GM18517 (cell line): ENCODE data around the gene ZMYND8.

ENCODE experiments used
- ATAC-seq: cut with Tn5 transposase; IDR thresholded peaks from one replicate; pipeline ENCODE4 v1.9.1; 2021; ENCODE audit warnings: mild to moderate bottlenecking, moderate library complexity; ENCODE audit not compliant: unreplicated experiment

The ZMYND8 gene

GRCh38 chr20:47354714-47355488 is 1.6 kb downstream of the ZMYND8 start:
- ATAC-seq = no peak

- ATAC-seq = no peak
Observed at GRCh38 chr20:47354464-47354713, 2.1 kb downstream of the ZMYND8 start.

- ATAC-seq = no peak
Observed at GRCh38 chr20:47353692-47354463, 2.6 kb downstream of the ZMYND8 start.

GRCh38 chr20:47353239-47353691 is 3.2 kb downstream of the ZMYND8 start:
- no peak for ATAC-seq

GRCh38 chr20:47352332-47353238 is 3.9 kb downstream of the ZMYND8 start:
- no peak for ATAC-seq

- no peak for ATAC-seq
Observed at GRCh38 chr20:47351643-47352331, 4.7 kb downstream of the ZMYND8 start.

- ATAC-seq = no peak
Observed at GRCh38 chr20:47350691-47351545, 5.6 kb downstream of the ZMYND8 start.

- ATAC-seq = no peak
Observed at GRCh38 chr20:47350181-47350550, 6.3 kb downstream of the ZMYND8 start.

- no peak for ATAC-seq
Observed at GRCh38 chr20:47349365-47350180, 6.9 kb downstream of the ZMYND8 start.

GRCh38 chr20:47348539-47349142 is 7.9 kb downstream of the ZMYND8 start:
- no peak for ATAC-seq

- ATAC-seq = no peak
Observed at GRCh38 chr20:47347661-47348435, 8.7 kb downstream of the ZMYND8 start.

GRCh38 chr20:47346172-47346571 is 10.3 kb downstream of the ZMYND8 start:
- no peak for ATAC-seq

GRCh38 chr20:47345214-47345613 is 11.3 kb downstream of the ZMYND8 start:
- no peak for ATAC-seq

GRCh38 chr20:47343007-47343472 is 13.5 kb downstream of the ZMYND8 start:
- ATAC-seq = no peak

GRCh38 chr20:47338131-47338628 is 18.3 kb downstream of the ZMYND8 start:
- ATAC-seq = no peak

GRCh38 chr20:47337413-47337812 is 19.1 kb downstream of the ZMYND8 start:
- ATAC-seq = no peak

- ATAC-seq = no peak
Observed at GRCh38 chr20:47336129-47336754, 20.3 kb downstream of the ZMYND8 start.
